ENCODE measurements around the gene PDZD2. TPM values are rescaled to one million over a fixed set of nuclear protein-coding genes. Genes with fewer than 3 reads are reported as not detected.

PDZD2 gene
- total RNA-seq = 1 to 10 TPM in 1 of 3 donors, under 1 TPM in 2; 0.50 to 1.3 (median 0.66) TPM
- total RNA-seq (2013) = 1.4 TPM

- H3K4me3 Mint-ChIP-seq = peak within 1 kb of the TSS; percentile 88
- peak within 1 kb of the TSS; percentile 67 for H3K27ac ChIP-seq (ENCODE audit: low read length)
- H3K4me1 ChIP-seq (ENCODE audit: control insufficient read depth, insufficient read depth, low read length) = peaks cover 15% of the 10 kb centered on the region
- H3K27me3 ChIP-seq (ENCODE audit: control insufficient read depth, insufficient read depth, low read length) = peaks cover 12% of the 10 kb centered on the region
- DNase-seq (peak; percentile 63 to 83), ATAC-seq (peak; percentile 70 to 87 (median 81))
- WGBS (ENCODE audit: insufficient coverage) = under 1% methylated on average over 69 of the region's 70 CpGs
- peaks cover 6 to 13% of the 10 kb centered on the region in 2 donors for H3K27me3 Mint-ChIP-seq (ENCODE audit: low read depth in 2 of 2)
- H3K36me3 ChIP-seq (ENCODE audit: control insufficient read depth, insufficient read depth, low read length) = no peaks in the 10 kb centered on the region
- peak within 1 kb of the TSS; percentile 85 for H3K4me3 ChIP-seq (ENCODE audit: low read length)
- H3K27ac Mint-ChIP-seq = peak within 1 kb of the TSS; percentile 71 to 90
- H3K9me3 ChIP-seq (ENCODE audit: control insufficient read depth, insufficient read depth, low read length) = no peaks in the 10 kb centered on the region
- H3K9me3 Mint-ChIP-seq = no peaks in the 10 kb centered on the region
- H3K4me1 Mint-ChIP-seq = peaks cover 5 to 8% of the 10 kb centered on the region in 2 donors
- H3K36me3 Mint-ChIP-seq = no peaks in the 10 kb centered on the region
- no peak for TF ChIP-seq CTCF (IDR thresholded peaks at IDR 0.05)
- intact Hi-C loops (cut with micrococcal nuclease) = no loop called here
These were observed at the start of gene PDZD2 for GRCh38 chr5:31638748-31639418. TSS of gene PDZD2 (plus strand) at chr5:31639131.

GRCh38 chr5:31593665-31594064, 45.3 kb upstream of the PDZD2 start:
- no peak overlapping the region for H3K4me3 ChIP-seq (ENCODE audit: low read length)
- H3K4me1 ChIP-seq (ENCODE audit: control insufficient read depth, insufficient read depth, low read length) = no peaks in the 10 kb centered on the region
- no peaks in the 10 kb centered on the region for H3K27me3 ChIP-seq (ENCODE audit: control insufficient read depth, insufficient read depth, low read length)
- intact Hi-C loops (cut with micrococcal nuclease) = no loop called here
- no peak overlapping the region for H3K27ac ChIP-seq (ENCODE audit: low read length)
- peaks cover 7% of the 10 kb centered on the region in 2 donors for H3K27me3 Mint-ChIP-seq (ENCODE audit: low read depth in 2 of 2)
- TF ChIP-seq CTCF (IDR thresholded peaks at IDR 0.05) = no peak
- H3K9me3 ChIP-seq (ENCODE audit: control insufficient read depth, insufficient read depth, low read length) = no peaks in the 10 kb centered on the region
- no peaks in the 10 kb centered on the region for H3K36me3 ChIP-seq (ENCODE audit: control insufficient read depth, insufficient read depth, low read length)
- no peak overlapping the region for H3K4me3 Mint-ChIP-seq
- DNase-seq = no peak
- ATAC-seq = no peak
- no peaks in the 10 kb centered on the region for H3K9me3 Mint-ChIP-seq
- H3K4me1 Mint-ChIP-seq = no peaks in the 10 kb centered on the region
- WGBS (ENCODE audit: insufficient coverage) = 95% methylated on average over 3 of the region's 3 CpGs
- H3K27ac Mint-ChIP-seq = no peak overlapping the region
- H3K36me3 Mint-ChIP-seq = no peaks in the 10 kb centered on the region

GRCh38 chr5:31596354-31596753, 42.6 kb upstream of the PDZD2 start:
- TF ChIP-seq CTCF (IDR thresholded peaks at IDR 0.05) = no peak
- H3K27ac Mint-ChIP-seq = no peak overlapping the region
- no CpG with 5 or more reads among the region's 1 CpG for WGBS (ENCODE audit: insufficient coverage)
- ATAC-seq = no peak
- intact Hi-C loops (cut with micrococcal nuclease) = no loop called here
- DNase-seq = no peak
- no peaks in the 10 kb centered on the region for H3K9me3 Mint-ChIP-seq
- H3K27ac ChIP-seq (ENCODE audit: low read length) = no peak overlapping the region
- no peak overlapping the region for H3K4me3 ChIP-seq (ENCODE audit: low read length)
- H3K4me1 ChIP-seq (ENCODE audit: control insufficient read depth, insufficient read depth, low read length) = no peaks in the 10 kb centered on the region
- peaks cover 7% of the 10 kb centered on the region in 2 donors for H3K27me3 Mint-ChIP-seq (ENCODE audit: low read depth in 2 of 2)
- no peaks in the 10 kb centered on the region for H3K36me3 Mint-ChIP-seq
- H3K4me3 Mint-ChIP-seq = no peak overlapping the region
- H3K36me3 ChIP-seq (ENCODE audit: control insufficient read depth, insufficient read depth, low read length) = no peaks in the 10 kb centered on the region
- H3K27me3 ChIP-seq (ENCODE audit: control insufficient read depth, insufficient read depth, low read length) = no peaks in the 10 kb centered on the region
- no peaks in the 10 kb centered on the region for H3K4me1 Mint-ChIP-seq
- no peaks in the 10 kb centered on the region for H3K9me3 ChIP-seq (ENCODE audit: control insufficient read depth, insufficient read depth, low read length)

All from natural killer cell (primary cell).